VCaP (cell line): ENCODE results near the gene PNN.
A peak's percentile ranks its signal among the peaks of the same experiment; 100 is the strongest.
"Not testable (repeated sequence)": the region's sequence is repeated elsewhere in the genome, so short reads cannot be mapped to it uniquely, and the experiment has no call there.

ENCODE experiments used
- H3K27ac ChIP-seq: fragments of 450-650 bp; 2 replicates; pipeline ENCODE4 v1.5.1; 2017
- TF ChIP-seq, protein P1 (sequence below): fragments of 450-650 bp; conservative IDR thresholded peaks from 2 replicates; pipeline ENCODE4 v1.5.1; 2017; ENCODE audit warnings: mild to moderate bottlenecking, moderate library complexity

Gene PNN

DNA sequence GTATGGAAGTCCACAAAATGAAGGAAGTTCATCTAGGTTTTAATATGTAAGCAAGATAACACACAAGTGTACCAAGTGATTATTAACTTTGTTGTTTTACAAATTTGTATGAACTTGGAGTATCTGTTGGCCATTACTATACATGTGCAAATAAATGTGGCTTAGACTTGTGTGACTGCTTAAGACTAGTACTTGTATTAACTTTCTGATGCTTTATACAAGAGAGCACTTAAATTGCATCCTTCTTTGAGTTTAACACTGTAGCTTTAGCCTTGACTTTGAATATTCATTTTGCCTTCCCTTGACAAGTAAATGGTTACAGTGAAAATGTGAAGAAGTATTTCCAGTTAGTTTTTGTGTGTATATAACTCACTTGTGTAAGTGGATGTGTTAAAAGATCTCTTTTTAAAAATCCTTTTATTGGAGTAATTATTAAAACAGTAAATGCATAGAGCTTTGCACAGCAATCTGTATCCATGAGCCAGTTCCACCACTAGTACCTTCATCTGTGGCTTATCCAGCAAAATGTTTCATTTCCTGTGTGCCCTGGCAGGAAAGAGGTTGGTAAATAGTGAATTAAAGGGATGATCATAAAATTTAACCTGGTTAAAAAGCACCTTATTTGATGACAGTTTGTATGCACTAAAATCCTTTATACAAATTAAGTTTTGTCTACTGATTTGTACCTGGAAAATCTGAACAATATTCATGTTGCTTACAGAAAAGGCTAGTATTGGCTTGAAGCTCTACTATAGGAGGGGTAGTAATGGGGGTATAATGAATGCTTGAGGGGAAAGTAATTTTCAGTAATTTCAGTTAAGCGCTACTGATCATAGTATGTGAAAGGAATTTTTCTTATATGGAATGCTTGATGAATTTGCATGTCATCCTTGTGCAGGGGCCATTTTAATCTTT lies 8.0 kb downstream of the PNN start:
- peak overlapping the region; percentile 68 for H3K27ac ChIP-seq
- TF ChIP-seq, protein P1, sequence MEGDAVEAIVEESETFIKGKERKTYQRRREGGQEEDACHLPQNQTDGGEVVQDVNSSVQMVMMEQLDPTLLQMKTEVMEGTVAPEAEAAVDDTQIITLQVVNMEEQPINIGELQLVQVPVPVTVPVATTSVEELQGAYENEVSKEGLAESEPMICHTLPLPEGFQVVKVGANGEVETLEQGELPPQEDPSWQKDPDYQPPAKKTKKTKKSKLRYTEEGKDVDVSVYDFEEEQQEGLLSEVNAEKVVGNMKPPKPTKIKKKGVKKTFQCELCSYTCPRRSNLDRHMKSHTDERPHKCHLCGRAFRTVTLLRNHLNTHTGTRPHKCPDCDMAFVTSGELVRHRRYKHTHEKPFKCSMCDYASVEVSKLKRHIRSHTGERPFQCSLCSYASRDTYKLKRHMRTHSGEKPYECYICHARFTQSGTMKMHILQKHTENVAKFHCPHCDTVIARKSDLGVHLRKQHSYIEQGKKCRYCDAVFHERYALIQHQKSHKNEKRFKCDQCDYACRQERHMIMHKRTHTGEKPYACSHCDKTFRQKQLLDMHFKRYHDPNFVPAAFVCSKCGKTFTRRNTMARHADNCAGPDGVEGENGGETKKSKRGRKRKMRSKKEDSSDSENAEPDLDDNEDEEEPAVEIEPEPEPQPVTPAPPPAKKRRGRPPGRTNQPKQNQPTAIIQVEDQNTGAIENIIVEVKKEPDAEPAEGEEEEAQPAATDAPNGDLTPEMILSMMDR = no peak

DNA sequence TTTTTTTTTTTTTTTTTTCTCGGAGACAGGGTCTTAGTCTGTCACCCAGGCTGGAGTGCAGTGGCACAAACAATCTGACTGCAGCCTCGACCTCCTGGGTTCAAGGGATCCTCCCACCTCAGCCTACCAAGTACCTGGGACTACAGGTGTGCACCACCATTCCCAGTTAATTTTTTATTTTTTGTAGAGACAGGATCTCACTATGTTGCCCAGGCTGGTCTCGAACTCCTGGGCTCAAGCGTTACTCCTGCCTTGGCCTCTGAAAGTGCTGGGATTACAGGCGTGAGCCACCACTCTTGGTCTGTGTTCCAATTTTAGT lies 8.6 kb downstream of the PNN start:
- H3K27ac ChIP-seq = peak overlapping the region; percentile 68

GRCh38 chr14:39184628-39185255 lies 9.7 kb downstream of the PNN start:
- peak overlapping the region; percentile 68; the same call in 1 of the 2 replicates for H3K27ac ChIP-seq

DNA sequence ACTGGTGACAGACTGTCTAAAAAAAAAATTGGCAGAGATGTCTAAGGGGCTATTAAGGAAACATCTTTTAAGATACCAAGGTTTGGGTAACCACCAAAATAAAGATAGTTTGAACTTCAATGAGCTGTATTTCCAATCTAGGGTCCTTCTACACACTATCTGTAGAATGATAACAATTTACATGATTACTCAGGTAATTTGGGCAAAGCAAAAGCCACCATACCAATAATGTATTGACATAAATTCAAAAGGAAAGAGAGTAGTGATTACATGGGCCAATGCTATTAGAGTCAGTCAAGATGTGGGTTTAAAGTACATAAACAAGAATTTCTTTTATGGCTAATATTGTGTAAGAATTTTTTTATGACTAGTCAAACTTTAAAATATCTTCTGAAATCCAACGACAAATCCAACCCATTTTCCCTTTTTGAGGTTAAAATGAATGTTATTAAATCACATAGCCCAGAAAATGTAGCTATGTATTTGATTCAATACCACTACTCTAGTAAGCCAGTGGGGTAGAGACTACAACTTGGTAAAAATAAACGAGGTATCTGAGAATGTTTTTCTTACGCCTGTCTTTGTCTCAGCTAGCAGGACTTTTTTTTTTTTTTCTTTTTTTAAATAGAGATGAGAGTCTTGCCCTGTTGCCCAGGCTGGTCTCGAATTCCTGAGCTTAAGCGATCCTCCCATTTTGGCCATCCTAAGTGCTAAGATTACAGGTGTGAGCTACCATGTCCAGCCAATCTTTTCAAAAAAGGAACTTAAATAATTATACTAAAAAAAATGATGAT lies 10.4 kb downstream of the PNN start:
- TF ChIP-seq, protein P1 = no peak
- H3K27ac ChIP-seq = no peak overlapping the region

More at GRCh38 chr14:39184628-39185255, 9.7 kb downstream of the PNN start:
- TF ChIP-seq, protein P1 = no peak

- TF ChIP-seq, protein P1 = no peak
- no peak overlapping the region for H3K27ac ChIP-seq
Observed at GRCh38 chr14:39186941-39187525, 12.0 kb downstream of the PNN start.

DNA sequence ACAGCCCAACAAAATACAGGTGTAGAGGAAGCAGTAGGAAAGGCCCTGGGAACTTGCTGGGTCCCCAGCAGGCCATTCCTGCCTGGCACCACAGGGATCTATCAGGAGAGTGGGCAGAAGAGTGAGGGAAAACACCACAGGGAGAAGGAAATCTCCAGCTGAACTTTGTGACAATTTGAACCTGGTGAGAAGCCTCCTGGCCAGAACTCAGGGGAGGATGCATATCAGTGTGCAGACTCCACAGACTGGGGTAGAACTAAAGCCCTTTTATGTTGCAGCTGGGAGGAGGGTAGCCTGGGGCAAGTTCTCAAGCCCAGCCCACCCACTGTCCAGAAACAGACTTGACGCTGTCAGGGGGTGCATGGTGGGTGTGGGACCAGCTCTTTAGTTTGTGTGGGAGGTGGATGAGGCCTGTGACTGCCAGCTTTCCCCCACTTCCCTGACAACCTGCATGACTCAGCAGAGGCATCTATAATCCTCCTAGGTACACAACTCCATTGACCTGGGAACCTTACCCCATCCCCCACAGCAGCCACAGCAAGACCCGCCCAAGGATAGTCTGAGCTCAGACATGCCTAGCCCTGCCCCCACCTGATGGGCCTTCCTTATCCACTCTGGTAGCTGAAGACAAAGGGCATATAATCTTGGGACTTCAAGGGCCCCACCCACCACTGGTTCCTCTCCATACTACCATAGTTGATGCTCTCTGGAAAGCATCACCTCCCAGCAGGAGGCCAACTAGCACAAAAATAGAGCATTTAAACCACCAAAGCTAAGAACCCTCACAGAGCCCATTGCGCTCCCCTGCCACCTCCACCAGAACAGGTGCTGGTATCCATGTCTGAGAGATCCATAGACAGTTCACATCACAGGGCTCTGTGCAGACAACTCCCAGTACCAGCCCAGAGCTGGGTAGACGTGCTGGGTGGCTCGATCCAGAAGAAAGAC lies 28.9 kb downstream of the PNN start:
- no peak overlapping the region for H3K27ac ChIP-seq
- TF ChIP-seq, protein P1 = no peak

- not testable (repeated sequence) for H3K27ac ChIP-seq
Observed at GRCh38 chr14:39207430-39207829, 32.4 kb downstream of the PNN start.
